ENCODE results near the gene DLK1. TPM values are rescaled to one million over a fixed set of nuclear protein-coding genes. Genes with fewer than 3 reads are reported as not detected.

DLK1 gene
- total and polyA plus RNA-seq, 7 donors: 0.36 to 1.2 (median 0.46) TPM; not detected in 4

- whole genome bisulfite sequencing, 2 donors: 76 to 90% methylated on average over 1 of the region's 1 CpG
- no peak overlapping the region for H3K4me3 ChIP-seq
- H3K9me3 ChIP-seq: no peaks in the 10 kb centered on the region
- no peaks in the 10 kb centered on the region for H3K27me3 ChIP-seq
- H3K4me1 ChIP-seq: no peaks in the 10 kb centered on the region
- no peak for DNase-seq
- no peak overlapping the region for H3K27ac ChIP-seq
- no peaks in the 10 kb centered on the region for H3K36me3 ChIP-seq
- intact Hi-C loops (cut with DNase I): no loop called here
- TF ChIP-seq POLR2A (IDR thresholded peaks at IDR 0.05): no peak
- no peak for TF ChIP-seq EP300 (IDR thresholded peaks at IDR 0.05)
- no peak for TF ChIP-seq POLR2AphosphoS5 (IDR thresholded peaks at IDR 0.05)
- TF ChIP-seq CTCF (IDR thresholded peaks at IDR 0.05): no peak
Observed at GRCh38 chr14:100755649-100756048, 29.0 kb downstream of the DLK1 start.

GRCh38 chr14:100761481-100761880 lies 34.8 kb downstream of the DLK1 start:
- no peaks in the 10 kb centered on the region for H3K9me3 ChIP-seq
- intact Hi-C loops (cut with DNase I): no loop called here
- no peak overlapping the region for H3K27ac ChIP-seq
- no peaks in the 10 kb centered on the region for H3K36me3 ChIP-seq
- 71 to 84% methylated on average over 3 of the region's 3 CpGs for WGBS, 2 donors
- H3K27me3 ChIP-seq: no peaks in the 10 kb centered on the region
- TF ChIP-seq CTCF (IDR thresholded peaks at IDR 0.05) (no peak), POLR2A (IDR thresholded peaks at IDR 0.05) (no peak), EP300 (IDR thresholded peaks at IDR 0.05) (no peak), POLR2AphosphoS5 (IDR thresholded peaks at IDR 0.05) (no peak)
- no peaks in the 10 kb centered on the region for H3K4me1 ChIP-seq
- H3K4me3 ChIP-seq: no peak overlapping the region
- DNase-seq: no peak

GRCh38 chr14:100762089-100762515 lies 35.4 kb downstream of the DLK1 start:
- Histone ChIP-seq H3K4me1 (no peaks in the 10 kb centered on the region), H3K9me3 (no peaks in the 10 kb centered on the region), H3K27ac (no peak overlapping the region), H3K36me3 (no peaks in the 10 kb centered on the region), H3K27me3 (no peaks in the 10 kb centered on the region), H3K4me3 (no peak overlapping the region)
- no peak for TF ChIP-seq EP300 (IDR thresholded peaks at IDR 0.05)
- no peak for TF ChIP-seq POLR2A (IDR thresholded peaks at IDR 0.05)
- TF ChIP-seq CTCF (IDR thresholded peaks at IDR 0.05): no peak
- TF ChIP-seq POLR2AphosphoS5 (IDR thresholded peaks at IDR 0.05): no peak
- WGBS, 2 donors: 43 to 75% methylated on average over 5 of the region's 5 CpGs
- no peak for DNase-seq
- intact Hi-C loops (cut with DNase I): no loop called here

GRCh38 chr14:100762901-100763300 lies 36.2 kb downstream of the DLK1 start:
- no peak for TF ChIP-seq POLR2A (IDR thresholded peaks at IDR 0.05)
- TF ChIP-seq CTCF (IDR thresholded peaks at IDR 0.05): no peak
- no peak for TF ChIP-seq EP300 (IDR thresholded peaks at IDR 0.05)
- 89 to 92% methylated on average over 8 of the region's 8 CpGs for WGBS, 2 donors
- Histone ChIP-seq H3K27me3 (peaks cover 0 to under 1% (median 0%) of the 10 kb centered on the region in 3 donors), H3K36me3 (no peaks in the 10 kb centered on the region), H3K4me3 (no peak overlapping the region), H3K27ac (no peak overlapping the region), H3K4me1 (no peaks in the 10 kb centered on the region), H3K9me3 (no peaks in the 10 kb centered on the region)
- intact Hi-C loops (cut with DNase I): no loop called here
- peak; percentile 24 for DNase-seq

GRCh38 chr14:100764471-100765115 lies 37.9 kb downstream of the DLK1 start:
- 84 to 88% methylated on average over 7 of the region's 7 CpGs for WGBS, 2 donors
- Histone ChIP-seq H3K4me3 (no peak overlapping the region), H3K36me3 (no peaks in the 10 kb centered on the region), H3K27me3 (peaks cover 0 to 7% (median 0%) of the 10 kb centered on the region in 3 donors), H3K4me1 (no peaks in the 10 kb centered on the region), H3K27ac (no peak overlapping the region), H3K9me3 (no peaks in the 10 kb centered on the region)
- TF ChIP-seq CTCF (IDR thresholded peaks at IDR 0.05) (no peak), EP300 (IDR thresholded peaks at IDR 0.05) (no peak), POLR2A (IDR thresholded peaks at IDR 0.05) (no peak), POLR2AphosphoS5 (IDR thresholded peaks at IDR 0.05) (no peak)
- DNase-seq: peak; percentile 39
- intact Hi-C loops (cut with DNase I): no loop called here

All from sigmoid colon (tissue), 7 donors.